ENCODE results near the gene GTF2IRD2.
A peak's percentile ranks its signal among the peaks of the same experiment; 100 is the strongest.
"Not testable (repeated sequence)": the region's sequence is repeated elsewhere in the genome, so short reads cannot be mapped to it uniquely, and the experiment has no call there.

GTF2IRD2 gene

DNA sequence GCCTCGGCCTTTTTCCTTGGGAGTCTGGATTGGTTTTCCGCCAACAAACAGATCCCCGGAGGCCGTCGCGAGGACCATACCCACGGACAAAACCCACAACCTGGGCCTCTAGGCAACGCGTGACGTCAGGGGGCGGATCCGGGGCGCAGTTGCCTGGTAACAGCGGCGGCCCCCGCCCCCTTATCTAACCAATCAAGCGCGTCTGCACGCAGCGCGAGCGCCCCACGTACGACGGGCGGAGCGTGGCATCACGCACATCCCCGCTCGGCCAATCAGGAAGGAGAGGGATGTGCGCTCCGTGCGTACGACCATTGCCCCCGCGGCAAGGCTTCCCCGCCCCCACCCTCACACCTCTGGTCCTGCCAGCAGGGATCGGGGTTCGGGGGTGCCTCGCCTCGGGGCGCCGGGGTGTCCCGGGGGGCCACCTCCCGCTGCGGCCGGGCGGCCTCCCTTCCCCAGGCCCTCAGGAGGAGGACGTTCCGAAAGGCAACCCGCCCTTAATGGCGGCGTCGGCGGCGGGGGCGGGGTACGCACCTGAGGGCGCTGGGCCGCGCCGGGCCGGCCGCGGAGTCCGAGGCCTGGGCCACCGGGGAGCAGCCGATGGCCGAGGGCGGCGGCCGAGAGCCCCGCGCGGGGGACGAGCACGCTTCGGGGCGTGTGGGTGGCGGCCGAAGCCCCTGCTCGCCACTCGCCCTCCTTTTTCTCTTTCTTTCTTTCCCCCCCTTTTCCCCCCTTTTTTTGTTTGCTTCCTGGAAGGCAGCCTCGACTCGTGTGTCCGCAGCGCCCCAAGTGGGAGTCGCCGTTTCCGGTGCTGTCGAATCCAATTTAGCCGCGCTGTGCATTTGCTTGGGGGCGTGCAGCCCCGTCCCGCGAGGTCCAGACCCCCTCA is at the start of gene GTF2IRD2:
TSS of gene GTF2IRD2 (minus strand) at position 773 of the 889 bp plus-strand sequence. CDS start 15,227 bp downstream, outside the sequence.
- DNase-seq, result not testable (repeated sequence)

DNA sequence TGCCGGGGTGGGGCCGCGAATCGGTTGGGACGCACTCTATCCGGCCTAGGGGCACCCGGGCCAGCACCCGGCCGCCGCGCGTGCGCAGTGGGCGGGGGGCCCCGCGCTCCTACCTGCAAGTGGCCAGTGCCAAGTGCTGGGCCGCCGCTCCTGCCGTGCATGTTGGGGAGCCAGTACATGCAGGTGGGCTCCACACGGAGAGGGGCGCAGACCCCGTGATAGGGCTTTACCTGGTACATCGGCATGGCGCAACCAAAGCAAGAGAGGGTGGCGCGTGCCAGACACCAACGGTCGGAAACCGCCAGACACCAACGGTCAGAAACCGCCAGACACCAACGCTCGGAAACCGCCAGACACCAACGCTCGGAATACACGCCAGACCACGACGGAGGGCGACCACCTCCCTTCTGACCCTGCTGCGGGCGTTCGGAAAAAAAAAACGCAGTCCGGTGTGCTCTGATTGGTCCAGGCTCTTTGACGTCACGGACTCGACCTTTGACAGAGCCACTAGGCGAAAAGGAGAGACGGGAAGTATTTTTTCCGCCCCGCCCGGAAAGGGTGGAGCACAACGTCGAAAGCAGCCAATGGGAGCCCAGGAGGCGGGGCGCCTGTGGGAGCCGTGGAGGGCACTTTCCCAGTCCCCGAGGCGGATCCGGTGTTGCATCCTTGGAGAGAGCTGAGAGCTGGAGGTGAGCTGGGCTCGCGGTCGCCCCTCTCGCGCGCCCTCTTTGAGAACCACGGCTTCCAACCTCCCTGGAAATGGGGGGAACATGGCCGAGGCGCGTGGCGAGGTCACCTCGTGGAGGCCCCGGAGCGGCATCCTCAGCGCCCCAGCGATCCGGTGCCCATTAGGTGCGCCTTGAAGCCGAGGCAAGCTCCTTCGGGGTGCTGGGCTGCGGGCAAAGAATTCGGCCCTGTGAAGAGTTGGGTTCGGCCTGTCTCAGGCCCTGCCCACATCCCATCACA is 39.0 kb upstream of the GTF2IRD2 start:
- DNase-seq, result peak; percentile 36 to 68 (median 51)

DNA sequence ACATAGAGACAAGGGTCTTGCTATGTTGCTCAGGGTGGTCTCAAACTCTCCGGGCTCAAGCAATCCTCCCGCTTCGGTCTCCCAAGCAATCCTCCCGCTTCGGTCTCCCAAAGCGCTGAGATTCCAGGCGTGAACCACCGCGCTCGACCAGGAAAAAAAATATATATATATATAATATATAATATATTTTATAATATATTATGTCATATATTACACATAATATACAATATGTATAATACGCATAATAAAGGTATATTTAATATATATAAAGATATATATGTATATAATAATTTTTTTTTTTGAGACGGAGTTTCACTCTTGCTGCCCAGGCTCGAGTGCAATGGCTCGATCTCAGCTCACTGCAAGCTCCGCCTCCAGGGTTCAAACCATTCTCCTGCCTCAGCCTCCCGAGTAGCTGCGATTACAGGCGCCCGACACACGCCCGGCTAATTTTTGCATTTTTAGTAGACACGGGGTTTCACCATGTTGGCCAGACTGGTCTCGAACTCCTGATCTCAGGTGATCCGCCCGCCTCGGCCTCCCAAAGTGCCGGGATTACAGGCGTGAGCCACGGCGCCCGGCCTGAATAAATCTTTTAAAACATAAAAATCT is 38.2 kb upstream of the GTF2IRD2 start:
- not testable (repeated sequence) for DNase-seq

DNA sequence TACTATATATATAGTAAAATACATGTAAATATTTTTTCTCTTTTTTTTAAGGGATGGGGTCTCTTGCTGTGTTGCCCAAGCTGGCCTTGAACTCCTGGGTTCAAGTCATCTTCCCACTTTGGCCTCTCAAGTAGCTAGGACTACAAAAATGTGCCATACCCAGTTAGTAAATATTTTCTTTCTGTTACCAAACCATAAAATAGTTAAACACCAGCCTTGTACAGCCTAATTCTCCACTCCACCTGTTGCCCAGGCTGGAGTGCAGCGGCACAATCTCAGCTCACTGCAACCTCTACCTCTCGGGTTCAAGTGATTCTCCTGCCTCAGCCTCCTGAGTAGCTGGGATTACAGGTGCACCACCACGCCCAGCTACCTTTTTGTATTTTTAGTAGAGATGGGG is 33.9 kb upstream of the GTF2IRD2 start:
- DNase-seq, result not testable (repeated sequence)

DNA sequence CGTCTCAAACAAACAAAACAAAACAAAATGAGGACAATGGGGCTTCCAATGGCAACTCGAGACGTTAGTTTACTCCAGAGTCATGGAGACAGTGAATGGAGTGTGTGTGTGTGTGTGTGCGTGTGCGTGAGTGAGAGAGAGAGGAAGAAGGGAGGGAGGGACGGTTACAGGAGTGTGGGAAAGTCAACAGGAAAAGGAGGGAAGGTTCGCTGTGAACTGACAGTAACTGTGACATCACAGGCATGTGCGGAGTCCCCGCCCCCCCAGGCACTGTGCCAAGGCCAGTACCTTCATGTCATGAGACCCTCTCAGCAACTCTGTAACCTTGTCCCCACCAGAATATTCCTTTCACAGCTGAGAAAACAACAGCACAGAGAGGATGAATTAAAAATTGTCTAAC is 30.7 kb upstream of the GTF2IRD2 start:
- not testable (repeated sequence) for DNase-seq

DNA sequence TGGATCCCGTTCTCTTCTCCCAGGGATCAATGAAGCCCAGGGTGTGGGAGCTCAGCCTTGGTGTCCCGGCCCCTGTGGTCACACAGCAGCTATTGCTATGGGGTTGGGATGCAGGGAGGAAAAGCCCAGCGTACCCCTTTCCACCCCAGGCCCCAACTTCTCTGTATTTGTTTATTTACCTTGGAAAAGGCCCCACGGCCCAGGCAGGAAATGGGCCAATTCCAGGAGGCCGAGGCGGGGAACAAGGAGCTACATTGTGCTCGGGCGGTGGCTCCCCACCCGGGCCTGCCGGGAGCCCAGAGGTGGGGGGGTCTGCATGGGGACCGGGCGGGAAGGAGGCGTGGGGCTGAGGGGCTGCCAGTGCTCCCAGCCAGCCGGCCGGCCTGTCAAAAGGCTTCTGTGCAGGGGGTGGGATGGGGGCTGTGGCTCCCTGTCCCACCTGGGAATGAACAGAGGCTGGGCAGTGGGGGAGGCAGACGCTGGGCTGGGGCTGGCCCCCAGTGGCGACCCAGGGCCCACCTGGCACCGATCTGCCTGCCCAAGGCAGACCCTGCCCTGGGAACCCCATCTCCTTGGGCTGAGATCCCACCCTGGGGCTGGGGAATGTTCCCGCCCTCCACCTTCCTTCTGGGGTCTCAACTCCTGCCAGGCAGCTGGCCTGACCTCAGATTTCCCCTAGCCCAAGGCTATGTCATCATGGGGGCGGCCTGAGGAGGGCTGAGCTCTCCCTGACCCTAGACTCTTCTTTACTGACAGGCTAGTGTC is 23.5 kb upstream of the GTF2IRD2 start:
- DNase-seq, result not testable (repeated sequence)

DNA sequence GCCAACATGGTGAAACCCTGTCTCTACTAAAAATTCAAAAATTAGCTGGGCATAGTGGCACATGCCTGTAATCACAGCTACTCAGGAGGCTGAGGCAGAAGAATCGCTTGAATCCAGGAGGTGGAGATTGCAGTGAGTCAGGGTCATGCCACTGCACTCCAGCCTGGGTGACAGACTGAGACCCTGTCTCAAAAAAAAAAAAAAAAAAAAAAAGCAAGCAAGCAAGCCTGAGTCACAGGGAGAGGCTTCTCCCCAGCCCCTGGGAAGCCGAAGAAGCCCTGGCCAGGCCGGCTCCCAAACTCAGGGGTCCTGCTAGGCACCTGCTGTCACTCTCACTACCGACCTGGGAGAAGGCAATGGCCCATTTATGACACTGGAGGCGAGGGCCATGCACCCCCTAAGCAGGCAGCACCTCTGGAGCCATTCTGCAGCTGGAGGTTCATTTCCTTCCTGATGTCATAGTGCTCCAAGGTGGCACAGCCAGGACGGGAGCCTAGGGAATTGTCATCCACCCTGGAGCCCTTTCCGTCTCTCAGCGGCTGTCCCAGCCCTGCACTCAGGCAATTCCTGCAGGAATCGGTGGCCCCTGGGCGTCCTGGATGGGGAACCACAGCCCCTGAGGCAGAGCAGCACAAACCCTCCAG is 22.8 kb upstream of the GTF2IRD2 start:
- not testable (repeated sequence) for DNase-seq

DNA sequence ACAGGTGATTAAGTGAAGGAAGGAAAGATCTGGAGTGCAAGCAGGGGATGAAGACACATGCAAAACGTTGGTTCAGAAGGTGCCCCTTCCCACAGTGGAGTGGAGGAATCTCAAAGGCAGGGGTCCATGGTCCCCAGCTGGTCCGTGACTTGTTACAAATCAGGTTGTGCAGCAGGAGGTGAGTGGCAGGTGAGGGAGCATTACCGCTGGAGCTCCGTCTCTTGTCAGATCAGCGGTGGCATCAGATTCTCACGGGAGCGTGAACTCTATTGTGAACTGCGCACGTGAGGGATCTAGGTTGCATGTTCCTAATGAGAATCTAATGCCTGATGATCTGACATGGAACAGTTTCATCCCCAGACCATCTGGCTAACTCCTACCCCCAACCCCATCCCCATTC is 21.1 kb upstream of the GTF2IRD2 start:
- DNase-seq, result not testable (repeated sequence)

DNA sequence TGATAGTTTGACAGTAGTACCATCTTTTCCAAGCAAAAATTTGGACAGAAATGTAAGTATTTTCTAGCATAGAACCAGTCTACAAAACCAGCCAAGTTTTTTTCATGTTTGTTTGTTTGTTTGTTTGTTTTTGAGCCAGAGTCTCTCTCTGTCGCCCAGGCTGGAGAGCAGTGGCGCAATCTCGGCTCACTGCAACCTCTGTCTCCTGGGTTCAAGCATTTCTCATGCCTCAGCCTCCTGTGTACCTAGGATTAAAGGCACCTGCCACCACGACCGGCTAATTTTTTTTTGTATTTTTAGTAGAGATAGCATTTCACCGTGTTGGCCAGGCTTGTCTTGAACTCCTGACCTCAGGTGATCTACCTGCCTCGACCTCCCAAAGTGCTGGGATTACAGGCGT is 14.4 kb upstream of the GTF2IRD2 start:
- DNase-seq, result not testable (repeated sequence)

DNA sequence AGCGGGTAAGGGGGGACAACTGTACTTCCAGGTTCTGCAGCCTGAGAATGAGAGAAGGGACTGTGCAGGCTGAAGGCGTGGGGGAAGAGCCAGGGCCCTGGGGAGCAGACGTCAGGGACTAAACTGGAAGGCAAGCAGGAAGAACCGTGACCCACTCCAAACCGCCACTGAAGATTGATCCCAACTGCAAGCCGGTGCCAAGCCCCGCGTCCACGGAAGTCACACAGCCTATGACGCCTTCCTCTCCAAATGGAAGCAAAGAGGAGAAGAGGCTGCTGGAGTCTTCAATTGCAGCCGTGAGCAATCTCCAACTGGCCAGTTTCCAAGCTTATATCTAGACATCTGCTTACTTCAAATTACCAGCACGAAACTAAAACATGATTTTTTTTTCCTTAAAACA is 1.6 kb downstream of the GTF2IRD2 start:
- not testable (repeated sequence) for DNase-seq

DNA sequence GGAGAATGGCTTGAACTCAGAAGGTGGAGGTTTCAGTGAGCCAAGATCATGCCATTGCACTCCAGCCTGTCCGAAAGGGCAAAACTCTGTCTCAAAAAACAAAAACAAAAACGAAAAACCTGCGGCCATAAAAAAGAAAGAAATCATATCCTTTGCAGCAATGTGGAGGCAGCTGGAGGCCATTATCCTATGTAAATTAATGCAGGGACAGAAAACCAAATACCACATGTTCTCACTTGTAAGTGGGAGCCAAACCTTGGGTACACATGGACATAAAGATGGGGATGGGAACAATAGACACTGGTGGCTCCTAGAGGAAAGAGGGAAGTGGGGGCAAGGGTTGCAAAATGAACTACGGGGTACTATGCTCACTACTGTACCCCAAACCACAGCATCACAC is 21.0 kb downstream of the GTF2IRD2 start:
- not testable (repeated sequence) for DNase-seq

DNA sequence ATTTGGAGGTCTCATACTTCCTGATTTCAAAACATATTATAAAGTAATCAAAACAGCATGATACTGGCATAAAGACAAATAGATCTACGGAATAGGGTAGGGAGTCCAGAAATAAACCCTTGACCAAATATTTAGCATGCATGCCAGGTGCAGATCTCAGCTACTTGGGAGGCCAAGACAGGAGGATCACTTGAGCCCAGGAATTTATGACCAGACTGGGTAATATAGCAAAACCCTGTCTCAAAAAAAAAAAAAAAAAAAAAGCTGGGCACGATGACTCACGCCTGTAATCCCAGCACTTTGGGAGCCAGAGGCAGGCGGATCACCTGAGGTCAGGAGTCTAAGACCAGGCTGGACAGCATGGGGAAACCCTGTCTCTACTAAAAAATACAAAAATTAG is 21.4 kb downstream of the GTF2IRD2 start:
- DNase-seq, result not testable (repeated sequence)

DNA sequence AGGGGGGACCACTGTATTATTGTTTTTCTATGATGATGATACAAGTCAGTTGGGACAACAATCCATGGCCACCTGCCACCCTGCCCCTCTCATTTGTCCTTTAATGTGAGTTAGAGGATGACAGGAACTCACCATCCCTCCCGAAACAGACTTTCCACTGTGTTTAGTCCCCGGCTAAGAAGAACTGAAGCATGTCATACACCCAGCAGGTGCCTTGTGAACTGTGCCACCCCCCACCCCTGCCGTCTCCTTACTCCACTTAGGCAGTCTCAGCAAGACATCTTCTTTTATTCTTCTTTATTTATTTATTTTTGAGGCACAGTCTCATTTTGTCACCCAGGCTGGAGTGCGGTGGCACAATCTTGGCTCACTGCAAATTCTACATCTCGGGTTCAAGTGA is 30.1 kb downstream of the GTF2IRD2 start:
- DNase-seq, result not testable (repeated sequence)

DNA sequence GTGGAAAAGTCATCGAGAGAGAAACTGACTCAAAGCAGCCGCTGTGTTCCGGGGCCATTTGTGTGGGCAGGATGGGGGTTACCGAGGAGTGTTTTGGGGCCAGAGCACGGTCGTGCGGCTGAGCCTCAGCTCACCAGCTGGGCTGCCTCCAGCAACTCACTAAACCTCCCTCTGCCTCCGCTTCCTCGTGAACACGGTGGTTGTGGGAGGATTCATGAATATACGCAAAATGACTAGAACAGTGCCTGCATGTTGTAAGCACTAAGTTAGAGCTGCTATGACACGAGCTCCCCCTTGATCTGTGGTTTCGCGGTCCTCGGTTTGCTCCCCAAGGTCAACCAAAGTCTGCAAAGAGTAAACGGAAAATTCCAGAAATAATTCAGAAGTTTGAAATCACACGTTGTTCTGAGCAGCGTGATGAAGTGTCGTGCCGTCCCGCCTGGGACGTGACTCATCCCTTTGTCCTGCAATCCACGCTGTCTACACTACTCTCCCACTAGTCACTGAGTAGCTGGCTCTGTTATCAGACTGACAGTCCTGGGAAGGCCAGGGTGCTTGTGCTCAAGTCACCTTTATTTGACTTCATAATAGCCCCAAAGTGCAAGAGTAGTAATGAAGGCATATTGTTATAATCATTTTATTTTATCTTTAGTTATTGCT is 31.1 kb downstream of the GTF2IRD2 start:
- not testable (repeated sequence) for DNase-seq

DNA sequence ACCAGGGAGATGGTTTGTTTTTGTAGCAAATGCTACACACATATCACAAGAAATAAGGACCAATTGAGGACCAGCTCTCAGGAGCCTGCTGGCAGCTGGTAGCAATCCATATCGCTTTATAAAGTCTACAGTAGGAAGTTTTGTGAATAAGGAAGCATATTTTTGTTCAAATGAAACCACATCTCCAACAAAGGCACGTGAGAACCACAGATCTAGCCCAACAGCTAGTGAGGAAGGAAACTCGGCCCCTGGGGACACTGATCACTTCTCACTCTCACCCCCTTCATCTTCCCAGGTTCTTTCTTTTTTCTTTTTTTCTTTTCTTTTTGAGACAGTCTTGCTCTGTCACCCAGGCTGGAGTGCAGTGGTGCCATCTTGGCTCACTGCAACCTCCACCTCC is 35.5 kb downstream of the GTF2IRD2 start:
- not testable (repeated sequence) for DNase-seq

DNA sequence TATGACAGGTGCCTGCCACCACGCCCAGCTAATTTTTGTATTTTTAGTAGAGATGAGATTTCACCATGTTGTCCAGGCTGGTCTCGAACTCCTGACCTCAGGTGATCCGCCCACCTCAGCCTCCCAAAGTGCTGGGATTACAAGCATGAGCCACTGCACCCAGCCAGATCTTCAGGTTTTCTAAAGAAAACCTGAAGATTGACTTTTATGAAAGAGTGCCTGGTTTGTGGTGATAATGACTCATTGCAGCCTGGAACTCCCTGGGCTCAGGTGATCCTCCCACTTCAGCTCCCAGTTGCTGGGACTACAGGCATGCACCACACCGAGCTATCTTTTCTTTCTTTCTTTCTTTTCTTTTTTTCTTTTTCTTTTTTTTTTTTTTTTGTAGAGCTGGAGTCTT is 52.8 kb downstream of the GTF2IRD2 start:
- not testable (repeated sequence) for DNase-seq

DNA sequence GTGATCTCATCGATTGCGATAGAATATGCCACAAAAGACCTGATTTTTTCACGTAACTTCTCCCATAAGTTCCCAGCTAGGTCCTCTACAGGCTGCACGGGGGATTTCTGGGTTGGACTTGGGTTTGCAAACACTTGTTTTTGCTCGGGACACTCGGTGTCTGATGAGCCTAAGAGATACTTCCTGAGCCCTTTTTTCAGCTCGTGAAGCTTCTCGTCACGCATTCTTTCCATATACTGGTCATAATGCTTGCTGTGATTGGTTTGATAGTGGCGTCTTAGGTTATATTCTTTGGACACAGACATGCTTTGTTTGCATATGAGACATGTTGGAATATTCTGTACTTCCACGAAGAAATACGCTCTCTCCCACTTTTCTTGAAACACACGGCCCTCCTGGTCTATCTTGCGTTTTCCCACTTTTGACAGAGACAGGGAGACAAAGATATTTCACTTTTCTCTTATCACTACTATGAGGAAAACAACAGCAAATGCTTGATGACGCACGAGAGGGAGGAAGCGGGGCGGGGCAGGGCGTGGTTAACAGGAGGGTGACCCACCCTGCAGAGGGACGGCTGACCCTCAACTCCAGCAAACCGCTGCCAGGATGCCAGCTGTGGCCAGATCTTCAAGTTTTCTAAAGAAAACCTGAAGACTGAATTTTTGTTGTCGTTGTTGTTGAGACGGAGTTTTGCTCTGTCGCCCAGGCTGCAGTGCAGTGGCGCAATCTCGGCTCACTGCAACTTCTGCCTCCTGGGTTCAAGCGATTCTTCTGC is 53.4 kb downstream of the GTF2IRD2 start:
- DNase-seq, result not testable (repeated sequence)

DNA sequence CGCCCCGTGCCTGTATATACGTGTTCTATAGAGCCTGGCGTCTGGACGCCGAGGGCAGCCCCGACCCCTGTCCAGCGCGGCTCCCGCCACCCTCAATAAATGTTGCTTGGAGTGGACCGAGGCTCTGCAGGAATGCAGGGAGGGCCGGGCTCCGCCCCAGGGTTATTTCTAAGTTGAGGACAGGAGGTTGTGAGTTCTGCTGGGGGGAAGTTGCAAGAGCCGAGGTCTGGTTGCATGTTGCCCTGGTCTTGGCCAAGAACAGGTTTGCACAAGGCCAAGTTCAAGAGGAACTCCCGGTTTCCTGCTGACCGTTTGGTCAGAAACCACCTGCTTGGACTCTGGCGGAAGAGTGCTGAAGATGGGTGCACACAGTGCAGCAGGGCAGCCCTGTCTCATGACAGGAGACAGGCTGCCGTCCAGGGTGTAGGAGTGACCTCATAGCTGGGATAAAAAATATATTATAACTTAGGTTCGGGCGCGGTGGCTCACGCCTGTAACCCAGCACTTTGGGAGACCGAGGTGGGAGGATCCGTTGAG is 62.1 kb downstream of the GTF2IRD2 start:
- not testable (repeated sequence) for DNase-seq

DNA sequence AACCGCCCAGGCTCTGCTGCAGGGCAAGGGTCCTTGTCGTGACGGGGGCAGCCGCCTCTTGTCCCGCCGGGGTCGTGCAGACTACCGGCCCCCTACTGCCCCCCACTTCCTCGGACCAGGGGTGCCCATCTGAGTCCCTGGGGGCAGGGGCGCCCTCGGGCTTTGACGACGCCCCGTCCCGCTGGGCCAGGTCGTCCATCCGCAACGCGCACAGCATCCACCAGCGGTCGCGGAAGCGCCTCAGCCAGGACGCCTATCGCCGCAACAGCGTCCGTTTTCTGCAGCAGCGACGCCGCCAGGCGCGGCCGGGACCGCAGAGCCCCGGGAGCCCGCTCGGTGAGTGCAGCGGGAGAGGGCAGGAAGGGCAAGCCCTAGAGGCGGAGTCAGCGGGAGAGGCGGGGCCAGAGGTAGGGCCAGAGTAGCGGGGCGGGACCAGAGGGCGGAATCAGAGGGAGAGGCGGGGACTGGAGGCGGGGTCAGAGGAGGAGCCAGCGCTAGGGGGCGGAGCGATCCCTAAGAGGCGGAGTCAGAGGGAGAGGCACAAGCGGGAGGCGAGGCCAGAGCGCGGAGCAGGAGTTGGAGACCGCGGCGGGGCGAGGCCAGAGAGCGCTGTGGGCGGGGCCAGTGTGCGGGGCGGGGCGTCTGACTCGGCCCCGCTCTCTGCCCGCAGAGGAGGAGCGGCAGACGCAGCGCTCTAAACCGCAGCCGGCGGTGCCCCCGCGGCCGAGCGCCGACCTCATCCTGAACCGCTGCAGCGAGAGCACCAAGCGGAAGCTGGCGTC is 62.8 kb downstream of the GTF2IRD2 start:
- peak; percentile 82 to 95 (median 88) for DNase-seq
